MCF 10A (cell line): ENCODE data around the gene SRGAP3. TPM values are rescaled to one million over a fixed set of nuclear protein-coding genes. Genes with fewer than 3 reads are reported as not detected.

Source experiments
- BruUV-seq: library from RNA; stranded (reverse); fragments of 400-500 nt; replicated peaks from 2 replicates; lab custom pipeline; 2021; lab: Mats Ljungman, UMichigan
- CTCF ChIA-PET: fragments of 300-600 bp; sonication (Branson Sonifier 250); formaldehyde crosslinking; extraction: SDS; loops from one replicate; lab custom pipeline; 2021; ENCODE audit warnings: antibody characterized with exemption, inconsistent platforms; lab: Yijun Ruan, JAX
- POLR2A ChIA-PET: fragments of 300-600, 350-650 bp; sonication (Branson Sonifier 250); formaldehyde crosslinking; extraction: SDS; loops from one replicate; lab custom pipeline; 2020; ENCODE audit warnings: antibody characterized with exemption, inconsistent platforms; lab: Yijun Ruan, JAX
- DNase-seq: peaks from one replicate; pipeline ENCODE4 v3.0.0-alpha.2; 2018; ENCODE audit not compliant: unreplicated experiment
- H3K27ac Mint-ChIP-seq: one replicate; pipeline ENCODE4 v1.8.0; 2022; ENCODE audit warnings: mild to moderate bottlenecking, low read depth, mixed read lengths; ENCODE audit not compliant: unreplicated experiment
- H3K27me3 Mint-ChIP-seq: one replicate; pipeline ENCODE4 v1.8.0; 2022; ENCODE audit warnings: mixed read lengths; ENCODE audit not compliant: insufficient read depth, unreplicated experiment
- H3K36me3 Mint-ChIP-seq: one replicate; pipeline ENCODE4 v1.8.0; 2022; ENCODE audit warnings: mild to moderate bottlenecking, moderate library complexity, mixed read lengths; ENCODE audit not compliant: insufficient read depth, unreplicated experiment
- H3K4me1 Mint-ChIP-seq: one replicate; pipeline ENCODE4 v1.8.0; 2022; ENCODE audit warnings: mixed read lengths; ENCODE audit not compliant: insufficient read depth, unreplicated experiment
- H3K4me3 Mint-ChIP-seq: one replicate; pipeline ENCODE4 v1.8.0; 2022; ENCODE audit warnings: mild to moderate bottlenecking, moderate library complexity, mixed read lengths; ENCODE audit not compliant: unreplicated experiment
- H3K9me3 Mint-ChIP-seq: one replicate; pipeline ENCODE4 v1.8.0; 2022; ENCODE audit warnings: mixed read lengths; ENCODE audit not compliant: unreplicated experiment
- intact Hi-C: fragments of 100-400 bp; cut with micrococcal nuclease; formaldehyde crosslinking; loops from 2 replicates; pipeline ENCODE4 v1.14.1; 2022
- total RNA-seq: library from RNA; stranded (reverse); gene quantifications from 2 replicates; pipeline ENCODE4 v1.2.3, GENCODE V29; 2022
- TF ChIP-seq, protein P1 (sequence below): fragments of 200-600 bp; IDR thresholded peaks from one replicate; pipeline ENCODE4 v1.8.0; 2022; ENCODE audit warnings: antibody characterized with exemption, mild to moderate bottlenecking; ENCODE audit not compliant: unreplicated experiment

SRGAP3 gene
- total RNA-seq, 1 experiment from 2014 or later, result 19.8 TPM

DNA sequence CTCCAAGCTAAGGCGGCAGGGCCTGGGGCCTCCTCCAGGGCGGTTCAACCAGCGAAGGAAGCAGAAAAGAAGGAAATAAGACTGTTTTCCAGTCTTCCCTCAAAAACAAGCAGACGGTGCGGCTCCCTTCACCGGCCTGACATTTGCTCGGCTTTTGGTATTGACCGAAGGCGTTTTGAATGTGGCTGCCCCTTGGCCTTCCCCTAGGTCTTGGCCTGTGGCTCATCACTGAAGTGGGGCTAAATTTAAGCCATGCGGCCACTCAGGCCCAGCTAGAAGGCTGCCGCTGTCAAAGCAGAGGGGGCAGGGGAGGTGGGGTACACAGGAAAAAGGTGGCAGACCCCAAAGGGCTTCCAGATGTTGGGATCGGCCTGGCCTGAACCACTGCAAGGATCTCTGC lies 86.2 kb downstream of the SRGAP3 start:
- H3K27me3 Mint-ChIP-seq, result no peaks in the 10 kb centered on the region
- peaks cover 6% of the 10 kb centered on the region for H3K4me1 Mint-ChIP-seq
- H3K9me3 Mint-ChIP-seq, result no peaks in the 10 kb centered on the region
- H3K27ac Mint-ChIP-seq, result no peak overlapping the region
- DNase-seq, result no peak
- POLR2A ChIA-PET, result interaction anchor here (1.2 kb wide), 2 partner anchors 21 to 86 kb away, joined by 4 read pairs; partner anchors contain the start of gene SRGAP3
- H3K36me3 Mint-ChIP-seq, result peaks cover 3% of the 10 kb centered on the region
- CTCF ChIA-PET, result interaction anchor here (0.9 kb wide), 1 partner anchor 132 kb away, joined by 3 read pairs; no protein-coding TSS in a partner anchor
- H3K4me3 Mint-ChIP-seq, result no peak overlapping the region
- TF ChIP-seq, protein P1, sequence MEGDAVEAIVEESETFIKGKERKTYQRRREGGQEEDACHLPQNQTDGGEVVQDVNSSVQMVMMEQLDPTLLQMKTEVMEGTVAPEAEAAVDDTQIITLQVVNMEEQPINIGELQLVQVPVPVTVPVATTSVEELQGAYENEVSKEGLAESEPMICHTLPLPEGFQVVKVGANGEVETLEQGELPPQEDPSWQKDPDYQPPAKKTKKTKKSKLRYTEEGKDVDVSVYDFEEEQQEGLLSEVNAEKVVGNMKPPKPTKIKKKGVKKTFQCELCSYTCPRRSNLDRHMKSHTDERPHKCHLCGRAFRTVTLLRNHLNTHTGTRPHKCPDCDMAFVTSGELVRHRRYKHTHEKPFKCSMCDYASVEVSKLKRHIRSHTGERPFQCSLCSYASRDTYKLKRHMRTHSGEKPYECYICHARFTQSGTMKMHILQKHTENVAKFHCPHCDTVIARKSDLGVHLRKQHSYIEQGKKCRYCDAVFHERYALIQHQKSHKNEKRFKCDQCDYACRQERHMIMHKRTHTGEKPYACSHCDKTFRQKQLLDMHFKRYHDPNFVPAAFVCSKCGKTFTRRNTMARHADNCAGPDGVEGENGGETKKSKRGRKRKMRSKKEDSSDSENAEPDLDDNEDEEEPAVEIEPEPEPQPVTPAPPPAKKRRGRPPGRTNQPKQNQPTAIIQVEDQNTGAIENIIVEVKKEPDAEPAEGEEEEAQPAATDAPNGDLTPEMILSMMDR, result no peak
- intact Hi-C loops, result no loop called here
- BruUV-seq, result no TSS peak

DNA sequence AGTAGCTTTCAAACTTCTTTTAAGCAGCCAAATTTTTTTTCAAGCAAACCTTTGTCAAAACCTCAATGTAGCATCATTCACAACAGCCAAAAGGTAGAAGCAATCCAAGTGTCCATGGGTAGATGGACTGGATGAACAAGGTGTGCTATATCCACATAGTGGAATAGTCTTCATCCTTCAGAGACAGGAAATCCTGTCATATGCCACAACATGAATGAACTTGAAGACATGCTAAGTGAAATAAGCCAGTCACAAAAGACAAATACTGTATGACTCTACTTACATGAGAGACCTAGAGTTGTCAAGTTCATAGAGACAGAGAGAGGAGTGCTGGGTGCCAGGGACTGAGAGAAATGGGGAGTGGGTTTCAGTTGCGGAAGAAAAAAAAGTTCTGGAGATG lies 87.6 kb downstream of the SRGAP3 start:
- no TSS peak for BruUV-seq
- CTCF ChIA-PET, result no interaction called here
- peak overlapping the region; percentile 33 for H3K27ac Mint-ChIP-seq

DNA sequence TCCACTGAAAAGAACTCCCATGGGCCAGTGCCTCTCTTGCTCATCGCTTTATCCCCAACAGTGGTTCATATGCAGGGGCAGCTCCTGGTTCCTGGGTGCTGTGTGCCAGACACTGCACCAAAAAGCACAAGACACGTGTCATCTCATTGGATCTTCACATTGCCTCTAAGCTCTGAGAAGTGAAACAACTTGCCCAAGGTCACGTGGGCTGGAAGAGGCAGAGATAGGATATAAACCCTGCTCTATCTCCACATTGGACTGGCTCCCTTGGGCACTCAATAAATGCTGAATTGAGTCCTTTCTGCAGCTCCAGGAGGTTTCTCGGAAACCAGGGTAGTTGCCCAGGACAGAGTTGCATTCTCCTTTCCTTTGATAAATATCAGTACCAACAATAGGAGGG lies 88.1 kb downstream of the SRGAP3 start:
- ChIA-PET POLR2A (interaction anchor here (1.4 kb wide), 1 partner anchor 87 kb away, joined by 3 read pairs; no protein-coding TSS in a partner anchor), CTCF (no interaction called here)
- H3K27ac Mint-ChIP-seq, result no peak overlapping the region
- no peak overlapping the region for H3K4me3 Mint-ChIP-seq
- no TSS peak for BruUV-seq
- H3K9me3 Mint-ChIP-seq, result no peaks in the 10 kb centered on the region
- intact Hi-C loops, result no loop called here
- peaks cover 6% of the 10 kb centered on the region for H3K4me1 Mint-ChIP-seq
- H3K36me3 Mint-ChIP-seq, result peaks cover under 1% of the 10 kb centered on the region
- TF ChIP-seq, protein P1, result no peak
- no peak for DNase-seq
- H3K27me3 Mint-ChIP-seq, result no peaks in the 10 kb centered on the region

More for the DNA sequence above, 87.6 kb downstream of the SRGAP3 start:
- H3K4me1 Mint-ChIP-seq, result peaks cover 6% of the 10 kb centered on the region
- DNase-seq, result no peak
- POLR2A ChIA-PET, result interaction anchor here (1.4 kb wide), 1 partner anchor 86 kb away, joined by 3 read pairs; no protein-coding TSS in a partner anchor
- H3K9me3 Mint-ChIP-seq, result no peaks in the 10 kb centered on the region
- TF ChIP-seq, protein P1, result no peak
- H3K4me3 Mint-ChIP-seq, result no peak overlapping the region
- no peaks in the 10 kb centered on the region for H3K36me3 Mint-ChIP-seq
- no peaks in the 10 kb centered on the region for H3K27me3 Mint-ChIP-seq
- intact Hi-C loops, result no loop called here

DNA sequence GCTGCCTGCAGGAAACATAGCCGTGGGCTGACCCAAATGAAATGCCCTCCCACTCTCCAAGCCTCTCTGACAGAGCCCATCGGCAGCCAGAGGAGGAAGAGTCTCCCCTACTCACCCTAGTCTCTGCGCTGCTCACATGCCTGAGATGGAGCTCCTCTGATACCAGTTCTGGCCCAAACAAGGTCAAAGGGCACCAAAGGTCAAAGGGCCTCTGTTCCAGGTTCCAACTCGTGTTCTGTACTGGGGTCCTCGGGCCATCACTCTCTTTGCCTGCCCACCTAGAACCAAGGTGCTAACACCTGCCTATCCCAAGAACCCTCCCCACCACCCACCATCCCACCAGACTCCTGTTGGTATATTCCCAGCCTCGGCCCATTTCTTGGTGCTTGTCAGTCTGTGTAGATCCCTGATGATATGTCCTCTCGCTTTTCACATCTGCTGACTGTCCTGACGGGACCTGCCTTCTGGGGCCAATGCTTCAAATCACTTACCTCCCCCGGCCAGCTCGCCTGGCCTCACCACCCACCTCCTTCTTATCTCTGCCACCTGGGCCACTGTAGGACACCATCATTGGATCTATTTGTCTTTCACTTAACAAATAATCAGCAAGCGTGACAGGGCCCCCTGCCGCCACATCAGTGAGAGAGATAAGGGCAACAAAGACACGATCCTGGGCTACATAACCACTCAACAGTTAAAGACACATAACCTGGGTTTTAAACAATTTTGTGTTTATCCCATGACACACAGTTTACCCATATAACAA lies 90.4 kb downstream of the SRGAP3 start:
- TF ChIP-seq, protein P1, result no peak
- Mint-ChIP-seq H3K9me3 (no peaks in the 10 kb centered on the region), H3K27me3 (no peaks in the 10 kb centered on the region), H3K27ac (no peak overlapping the region), H3K4me1 (peaks cover 6% of the 10 kb centered on the region), H3K36me3 (peaks cover 7% of the 10 kb centered on the region), H3K4me3 (no peak overlapping the region)
- CTCF ChIA-PET, result interaction anchor here (0.5 kb wide), 1 partner anchor 28 kb away, joined by 4 read pairs; no protein-coding TSS in a partner anchor
- intact Hi-C loops, result no loop called here
- no TSS peak for BruUV-seq
- POLR2A ChIA-PET, result interaction anchor here (1.3 kb wide), 1 partner anchor 10 kb away, joined by 3 read pairs; no protein-coding TSS in a partner anchor
- no peak for DNase-seq
